ENCODE data around the gene RHBDL1. TPM values are rescaled to one million over a fixed set of nuclear protein-coding genes. Genes with fewer than 3 reads are reported as not detected.
A peak's percentile ranks its signal among the peaks of the same experiment; 100 is the strongest.

Gene RHBDL1
- total RNA-seq, 3 donors from 2014 or later (not counting 1 experiment from before 2014, with no cell fraction given), result 2.9 to 4.2 (median 4.2) TPM

DNA sequence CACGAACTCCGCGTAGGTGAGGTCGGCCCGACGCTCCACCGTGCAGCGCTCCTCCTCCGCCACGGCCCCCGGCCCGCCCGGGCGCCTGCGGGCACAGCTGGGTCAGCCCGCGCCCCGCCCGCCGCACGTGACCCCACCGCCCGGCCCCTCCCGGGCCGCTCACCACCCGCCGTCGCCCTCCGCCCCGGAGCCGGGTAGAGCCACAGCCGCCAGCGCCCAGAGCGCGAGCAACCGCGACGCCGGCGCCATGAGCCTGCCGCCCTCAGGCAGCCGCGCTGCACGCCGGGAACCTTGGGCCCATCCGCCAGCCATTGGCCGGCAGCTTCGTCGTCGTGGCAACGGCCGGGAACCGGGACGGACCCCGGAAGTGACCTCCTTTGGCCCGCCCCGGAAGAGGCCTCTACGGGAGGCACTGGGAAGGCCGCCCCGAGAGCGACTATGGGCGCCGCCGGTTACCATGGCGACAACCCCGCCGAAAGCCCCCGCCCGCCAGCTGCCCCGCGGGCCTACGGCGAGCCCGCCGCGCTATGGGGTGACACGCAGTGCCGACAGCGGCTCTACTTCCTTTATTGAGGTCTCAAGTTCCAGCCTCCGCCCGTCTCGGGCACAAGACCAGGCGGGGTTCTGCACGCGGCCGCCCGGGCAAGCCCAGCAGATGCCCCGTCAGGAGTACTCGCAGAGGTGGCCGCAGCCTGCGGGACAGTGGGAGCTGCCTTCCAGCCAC is 8.8 kb downstream of the RHBDL1 start, which contains the start of gene JMJD8:
Gene JMJD8, minus strand, starts transcription at position 264 of the 724 bp plus-strand sequence. Its CDS starts 15 bp downstream, at position 249.
- intact Hi-C loops (cut with micrococcal nuclease), result no loop called here
- H3K27ac ChIP-seq (ENCODE audit: low read length), result peak within 1 kb of the TSS; percentile 82
- no peaks in the 10 kb centered on the region for H3K27me3 Mint-ChIP-seq (ENCODE audit: low read depth in 2 of 2)
- TF ChIP-seq, protein P1, sequence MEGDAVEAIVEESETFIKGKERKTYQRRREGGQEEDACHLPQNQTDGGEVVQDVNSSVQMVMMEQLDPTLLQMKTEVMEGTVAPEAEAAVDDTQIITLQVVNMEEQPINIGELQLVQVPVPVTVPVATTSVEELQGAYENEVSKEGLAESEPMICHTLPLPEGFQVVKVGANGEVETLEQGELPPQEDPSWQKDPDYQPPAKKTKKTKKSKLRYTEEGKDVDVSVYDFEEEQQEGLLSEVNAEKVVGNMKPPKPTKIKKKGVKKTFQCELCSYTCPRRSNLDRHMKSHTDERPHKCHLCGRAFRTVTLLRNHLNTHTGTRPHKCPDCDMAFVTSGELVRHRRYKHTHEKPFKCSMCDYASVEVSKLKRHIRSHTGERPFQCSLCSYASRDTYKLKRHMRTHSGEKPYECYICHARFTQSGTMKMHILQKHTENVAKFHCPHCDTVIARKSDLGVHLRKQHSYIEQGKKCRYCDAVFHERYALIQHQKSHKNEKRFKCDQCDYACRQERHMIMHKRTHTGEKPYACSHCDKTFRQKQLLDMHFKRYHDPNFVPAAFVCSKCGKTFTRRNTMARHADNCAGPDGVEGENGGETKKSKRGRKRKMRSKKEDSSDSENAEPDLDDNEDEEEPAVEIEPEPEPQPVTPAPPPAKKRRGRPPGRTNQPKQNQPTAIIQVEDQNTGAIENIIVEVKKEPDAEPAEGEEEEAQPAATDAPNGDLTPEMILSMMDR (IDR thresholded peaks at IDR 0.05), result no peak
- H3K9me3 Mint-ChIP-seq, result no peaks in the 10 kb centered on the region
- peaks cover 21% of the 10 kb centered on the region for H3K36me3 ChIP-seq (ENCODE audit: control insufficient read depth, insufficient read depth, low read length)
- H3K4me1 Mint-ChIP-seq, result peaks cover 0 to 31% of the 10 kb centered on the region in 2 donors
- H3K27me3 ChIP-seq (ENCODE audit: control insufficient read depth, insufficient read depth, low read length), result no peaks in the 10 kb centered on the region
- peak within 1 kb of the TSS; percentile 78 to 85 for H3K27ac Mint-ChIP-seq
- no peaks in the 10 kb centered on the region for H3K9me3 ChIP-seq (ENCODE audit: control insufficient read depth, insufficient read depth, low read length)
- H3K4me1 ChIP-seq (ENCODE audit: control insufficient read depth, insufficient read depth, low read length), result peaks cover 60% of the 10 kb centered on the region
- no peaks in the 10 kb centered on the region for H3K36me3 Mint-ChIP-seq
- ATAC-seq (peak; percentile 60 to 77 (median 74)), DNase-seq (peak; percentile 94 to 97)
- 2% methylated on average over 91 of the region's 91 CpGs for WGBS (ENCODE audit: insufficient coverage)
- peak within 1 kb of the TSS; percentile 83 for H3K4me3 Mint-ChIP-seq
- peak within 1 kb of the TSS; percentile 54 for H3K4me3 ChIP-seq (ENCODE audit: low read length)

GRCh38 chr16:684961-685696 is 9.7 kb downstream of the RHBDL1 start:
- intact Hi-C loops (cut with micrococcal nuclease), result no loop called here
- no peaks in the 10 kb centered on the region for H3K9me3 Mint-ChIP-seq
- peak overlapping the region; percentile 78 to 85 for H3K27ac Mint-ChIP-seq
- H3K27me3 ChIP-seq (ENCODE audit: control insufficient read depth, insufficient read depth, low read length), result no peaks in the 10 kb centered on the region
- H3K27ac ChIP-seq (ENCODE audit: low read length), result peak overlapping the region; percentile 82
- peaks cover 21% of the 10 kb centered on the region for H3K36me3 ChIP-seq (ENCODE audit: control insufficient read depth, insufficient read depth, low read length)
- TF ChIP-seq, protein P1 (IDR thresholded peaks at IDR 0.05), result no peak
- ATAC-seq (no peak), DNase-seq (no peak)
- H3K4me1 ChIP-seq (ENCODE audit: control insufficient read depth, insufficient read depth, low read length), result peaks cover 61% of the 10 kb centered on the region
- peaks cover 2 to 33% of the 10 kb centered on the region in 2 donors for H3K4me1 Mint-ChIP-seq
- 96% methylated on average over 61 of the region's 61 CpGs for WGBS (ENCODE audit: insufficient coverage)
- H3K4me3 ChIP-seq (ENCODE audit: low read length), result no peak overlapping the region
- H3K4me3 Mint-ChIP-seq, result no peak overlapping the region
- no peaks in the 10 kb centered on the region for H3K27me3 Mint-ChIP-seq (ENCODE audit: low read depth in 2 of 2)
- no peaks in the 10 kb centered on the region for H3K36me3 Mint-ChIP-seq
- no peaks in the 10 kb centered on the region for H3K9me3 ChIP-seq (ENCODE audit: control insufficient read depth, insufficient read depth, low read length)

DNA sequence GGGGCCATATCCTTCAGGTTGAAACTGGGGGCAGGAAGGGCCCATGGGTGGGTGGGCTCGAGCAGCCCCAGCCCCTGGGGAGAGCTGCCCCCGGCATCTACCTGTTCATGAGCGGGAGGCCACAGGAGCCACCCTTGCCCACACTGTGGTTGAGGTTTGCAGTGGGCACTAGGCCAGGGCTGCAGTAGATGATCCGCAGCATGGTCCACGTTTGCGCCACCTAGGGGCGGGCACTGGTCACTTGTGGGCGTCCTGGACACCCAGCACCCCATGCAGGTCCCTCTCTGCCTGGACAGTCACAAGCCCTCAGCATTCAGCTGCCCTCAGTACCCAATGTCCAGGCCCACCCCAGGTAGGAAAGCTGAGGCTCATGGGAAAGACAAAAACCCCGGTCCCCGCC is 10.5 kb downstream of the RHBDL1 start:
- TF ChIP-seq, protein P1 (IDR thresholded peaks at IDR 0.05), result no peak
- no peaks in the 10 kb centered on the region for H3K27me3 ChIP-seq (ENCODE audit: control insufficient read depth, insufficient read depth, low read length)
- H3K4me1 Mint-ChIP-seq, result peaks cover 6 to 38% of the 10 kb centered on the region in 2 donors
- ATAC-seq (no peak), DNase-seq (no peak)
- peaks cover 64% of the 10 kb centered on the region for H3K4me1 ChIP-seq (ENCODE audit: control insufficient read depth, insufficient read depth, low read length)
- no peaks in the 10 kb centered on the region for H3K9me3 ChIP-seq (ENCODE audit: control insufficient read depth, insufficient read depth, low read length)
- H3K4me3 Mint-ChIP-seq, result peak overlapping the region; percentile 31
- H3K4me3 ChIP-seq (ENCODE audit: low read length), result no peak overlapping the region
- H3K27ac ChIP-seq (ENCODE audit: low read length), result no peak overlapping the region
- WGBS (ENCODE audit: insufficient coverage), result 74% methylated on average over 10 of the region's 10 CpGs
- H3K27ac Mint-ChIP-seq, result peak overlapping the region in 1 of 2 donors; percentile 16
- peaks cover 21% of the 10 kb centered on the region for H3K36me3 ChIP-seq (ENCODE audit: control insufficient read depth, insufficient read depth, low read length)
- H3K27me3 Mint-ChIP-seq (ENCODE audit: low read depth in 2 of 2), result no peaks in the 10 kb centered on the region
- intact Hi-C loops (cut with micrococcal nuclease), result no loop called here
- H3K9me3 Mint-ChIP-seq, result no peaks in the 10 kb centered on the region
- no peaks in the 10 kb centered on the region for H3K36me3 Mint-ChIP-seq

Data from natural killer cell (primary cell).